ENCODE data around the gene SDK1. TPM values are rescaled to one million over a fixed set of nuclear protein-coding genes. Genes with fewer than 3 reads are reported as not detected.

SDK1 gene
- total and polyA plus RNA-seq, 10 of the 15 experiments (the other 5 are each of a cell fraction or from before 2014, with no cell fraction given) = 0.14 to 0.33 TPM; not detected in 8

- intact Hi-C loops (cut with micrococcal nuclease; ENCODE audit: unreplicated experiment) = no loop called here
- ChIA-PET POLR2A (no interaction called here), CTCF (interaction anchor here (1.0 kb wide), 1 partner anchor 9 kb away, joined by 3 read pairs; no protein-coding TSS in a partner anchor), SMC1A (ENCODE audit: uncharacterized antibody, unreplicated experiment) (no interaction called here), RAD21 (ENCODE audit: unreplicated experiment) (no interaction called here)
- no peaks in the 10 kb centered on the region for H3K9me3 ChIP-seq (replicated peaks; ENCODE audit: control insufficient read depth, insufficient read depth, low read length)
- FAIRE-seq (no peak), ATAC-seq (no peak), DNase-seq (ENCODE audit: low read depth, low spot score) (no peak)
- no peaks in the 10 kb centered on the region for H3K4me1 ChIP-seq (ENCODE audit: control insufficient read depth, insufficient read depth, low read length)
- H3K27me3 ChIP-seq (replicated peaks in 1 of 2; ENCODE audit: control insufficient read depth in 2 of 2, insufficient read depth in 2 of 2, low read length in 1 of 2) = no peaks in the 10 kb centered on the region
- H3K4me2 ChIP-seq (ENCODE audit: control insufficient read depth, insufficient read depth) = no peak overlapping the region
- WGBS (ENCODE audit: insufficient coverage, insufficient replicate concordance, low lambda C conversion rate, missing lambda C conversion rate) = 8% methylated on average over 2 of the region's 2 CpGs
- TF ChIP-seq ZNF687 (IDR thresholded peaks at IDR 0.05) = no peak
- no peak for TF ChIP-seq JUNB (IDR thresholded peaks at IDR 0.05)
- no peak for TF ChIP-seq POU2F2 (IDR thresholded peaks at IDR 0.05; ENCODE audit: borderline replicate concordance, low read depth, low read length)
- TF ChIP-seq RELA (IDR thresholded peaks at IDR 0.05; ENCODE audit: borderline replicate concordance, partially characterized antibody) = no peak
- H3K9ac ChIP-seq (ENCODE audit: control insufficient read depth, insufficient read depth, low read length) = no peak overlapping the region
- no peak overlapping the region for H2AFZ ChIP-seq (ENCODE audit: control insufficient read depth, low read depth, low read length)
- H3K4me3 ChIP-seq = no peak overlapping the region
- no peaks in the 10 kb centered on the region for H3K79me2 ChIP-seq (ENCODE audit: control insufficient read depth, insufficient read depth, low read length)
- no peaks in the 10 kb centered on the region for H3K36me3 ChIP-seq (ENCODE audit: control insufficient read depth in 2 of 2, insufficient read depth in 2 of 2, low read length in 1 of 2)
- no TSS peak for BruUV-seq (replicated peaks)
- no peaks in the 10 kb centered on the region for H4K20me1 ChIP-seq (ENCODE audit: control insufficient read depth, insufficient read depth)
- H3K27ac ChIP-seq (ENCODE audit: control insufficient read depth, insufficient read depth) = no peak overlapping the region
- in situ Hi-C loops (cut with MboI) = no loop called here
These were observed 48.1 kb downstream of the SDK1 start for GRCh38 chr7:3349126-3349525.

Data from GM12878 (cell line).